ENCODE data around the gene CSNK2B.
A peak's percentile ranks its signal among the peaks of the same experiment; 100 is the strongest.

Gene CSNK2B

GRCh38 chr6:31662124-31662723 is 3.7 kb upstream of the CSNK2B start:
- Histone ChIP-seq H2BK5ac (ENCODE audit: low read length) (no peak overlapping the region), H3K4me3 (ENCODE audit: low read length) (no peak overlapping the region), H2BK15ac (replicated peaks; ENCODE audit: low read depth) (no peak overlapping the region), H3K4me1 (ENCODE audit: control insufficient read depth, low read depth, low read length) (peaks cover 11% of the 10 kb centered on the region), H3K79me1 (ENCODE audit: low read length) (peaks cover 32% of the 10 kb centered on the region), H3K4me2 (ENCODE audit: low read length) (no peak overlapping the region), H3K56ac (ENCODE audit: low read length) (no peak overlapping the region), H3K36me3 (ENCODE audit: control insufficient read depth, insufficient read depth, low read length) (no peaks in the 10 kb centered on the region), H2AK5ac (ENCODE audit: low read length) (no peak overlapping the region), H4K5ac (ENCODE audit: low read length) (no peak overlapping the region), H3K4ac (ENCODE audit: low read depth, low read length) (no peak overlapping the region), H3K27me3 (ENCODE audit: insufficient read depth, low read length, poor library complexity) (no peaks in the 10 kb centered on the region), H3K9ac (ENCODE audit: low read length) (no peak overlapping the region), H3K27ac (ENCODE audit: low read depth, low read length) (no peak overlapping the region), H4K8ac (ENCODE audit: low read depth, low read length) (no peak overlapping the region), H3K79me2 (ENCODE audit: control insufficient read depth, insufficient read depth, low read length) (peaks cover 40% of the 10 kb centered on the region), H2BK120ac (ENCODE audit: low read depth, low read length) (no peak overlapping the region), H3K18ac (ENCODE audit: low read length) (no peak overlapping the region), H3K23ac (ENCODE audit: low read length) (no peak overlapping the region)
- DNase-seq, result no peak
- WGBS (ENCODE audit: extremely low coverage, insufficient coverage, low lambda C conversion rate), result no CpG with 5 or more reads among the region's 12 CpGs

- Histone ChIP-seq H2BK5ac (ENCODE audit: low read length) (no peak overlapping the region), H3K79me1 (ENCODE audit: low read length) (peaks cover 36% of the 10 kb centered on the region), H3K56ac (ENCODE audit: low read length) (peak overlapping the region; percentile 98), H3K4ac (ENCODE audit: low read depth, low read length) (peak overlapping the region; percentile 61), H3K79me2 (ENCODE audit: control insufficient read depth, insufficient read depth, low read length) (peaks cover 47% of the 10 kb centered on the region), H3K18ac (ENCODE audit: low read length) (no peak overlapping the region), H3K23ac (ENCODE audit: low read length) (no peak overlapping the region), H3K4me1 (ENCODE audit: control insufficient read depth, low read depth, low read length) (peaks cover 11% of the 10 kb centered on the region), H3K27ac (ENCODE audit: low read depth, low read length) (peak overlapping the region; percentile 95), H3K36me3 (ENCODE audit: control insufficient read depth, insufficient read depth, low read length) (peaks cover 3% of the 10 kb centered on the region), H4K8ac (ENCODE audit: low read depth, low read length) (no peak overlapping the region), H4K5ac (ENCODE audit: low read length) (no peak overlapping the region), H2BK15ac (replicated peaks; ENCODE audit: low read depth) (no peak overlapping the region), H2BK120ac (ENCODE audit: low read depth, low read length) (no peak overlapping the region), H2AK5ac (ENCODE audit: low read length) (no peak overlapping the region), H3K27me3 (ENCODE audit: insufficient read depth, low read length, poor library complexity) (no peaks in the 10 kb centered on the region), H3K9ac (ENCODE audit: low read length) (peak overlapping the region; percentile 99), H3K4me3 (ENCODE audit: low read length) (no peak overlapping the region), H3K4me2 (ENCODE audit: low read length) (peak overlapping the region; percentile 63)
- WGBS (ENCODE audit: extremely low coverage, insufficient coverage, low lambda C conversion rate), result no CpG with 5 or more reads among the region's 9 CpGs
- DNase-seq, result no peak
Measured at GRCh38 chr6:31663126-31663960, 2.5 kb upstream of the CSNK2B start.

DNA sequence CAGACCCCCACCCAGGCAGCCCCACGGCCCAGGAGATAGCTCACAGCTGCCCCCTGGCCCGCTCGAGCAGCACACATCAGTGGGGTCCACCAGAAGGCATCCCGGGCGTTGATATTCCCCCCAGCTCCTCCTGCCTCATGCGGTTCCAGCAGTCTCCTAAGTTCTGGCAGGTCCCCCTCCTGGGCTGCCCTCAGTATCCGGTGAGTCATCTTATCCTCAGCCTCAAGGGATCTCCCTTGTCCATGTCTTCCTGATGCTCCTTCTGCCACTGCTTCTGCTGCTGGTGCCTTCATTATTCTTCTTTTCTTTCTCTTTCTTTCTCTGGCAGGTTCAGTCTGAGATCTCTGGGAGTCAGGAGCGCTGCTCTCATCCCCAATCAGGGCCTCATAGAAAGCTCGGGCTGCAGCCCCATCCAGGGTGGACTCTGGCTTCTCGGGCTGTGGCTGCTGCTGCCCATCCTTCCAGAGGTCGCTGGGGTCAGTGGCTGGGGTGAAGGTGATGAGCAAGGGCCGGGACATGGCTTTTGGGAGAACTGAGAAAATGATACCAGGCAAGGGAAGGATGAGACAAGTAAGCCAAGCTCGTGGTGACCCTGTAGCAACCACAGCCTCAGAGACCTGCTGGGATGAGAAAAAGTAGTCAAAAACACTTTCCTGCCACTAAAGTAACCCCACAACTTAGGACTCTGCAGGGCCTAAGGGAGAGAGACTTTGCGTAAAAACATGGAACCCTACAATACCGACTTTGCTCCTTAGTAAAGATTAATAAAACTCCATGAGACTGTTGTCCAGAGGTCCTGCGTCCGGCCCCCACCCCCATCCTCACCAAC is 1.7 kb upstream of the CSNK2B start:
- DNase-seq, result peak; percentile 73
- Histone ChIP-seq H3K9ac (ENCODE audit: low read length) (peak overlapping the region; percentile 99), H3K79me1 (ENCODE audit: low read length) (peaks cover 35% of the 10 kb centered on the region), H3K4me2 (ENCODE audit: low read length) (peak overlapping the region; percentile 63), H3K4me3 (ENCODE audit: low read length) (peak overlapping the region; percentile 90), H3K4me1 (ENCODE audit: control insufficient read depth, low read depth, low read length) (peaks cover 11% of the 10 kb centered on the region), H3K27ac (ENCODE audit: low read depth, low read length) (peak overlapping the region; percentile 95), H4K8ac (ENCODE audit: low read depth, low read length) (no peak overlapping the region), H2BK5ac (ENCODE audit: low read length) (peak overlapping the region; percentile 41), H2BK15ac (replicated peaks; ENCODE audit: low read depth) (no peak overlapping the region), H3K56ac (ENCODE audit: low read length) (peak overlapping the region; percentile 98), H2BK120ac (ENCODE audit: low read depth, low read length) (no peak overlapping the region), H4K5ac (ENCODE audit: low read length) (peak overlapping the region; percentile 33), H3K4ac (ENCODE audit: low read depth, low read length) (peak overlapping the region; percentile 61), H3K27me3 (ENCODE audit: insufficient read depth, low read length, poor library complexity) (no peaks in the 10 kb centered on the region), H3K79me2 (ENCODE audit: control insufficient read depth, insufficient read depth, low read length) (peaks cover 49% of the 10 kb centered on the region), H3K18ac (ENCODE audit: low read length) (peak overlapping the region; percentile 20), H3K36me3 (ENCODE audit: control insufficient read depth, insufficient read depth, low read length) (peaks cover 9% of the 10 kb centered on the region), H3K23ac (ENCODE audit: low read length) (no peak overlapping the region), H2AK5ac (ENCODE audit: low read length) (peak overlapping the region; percentile 76)
- WGBS (ENCODE audit: extremely low coverage, insufficient coverage, low lambda C conversion rate), result no CpG with 5 or more reads among the region's 17 CpGs

DNA sequence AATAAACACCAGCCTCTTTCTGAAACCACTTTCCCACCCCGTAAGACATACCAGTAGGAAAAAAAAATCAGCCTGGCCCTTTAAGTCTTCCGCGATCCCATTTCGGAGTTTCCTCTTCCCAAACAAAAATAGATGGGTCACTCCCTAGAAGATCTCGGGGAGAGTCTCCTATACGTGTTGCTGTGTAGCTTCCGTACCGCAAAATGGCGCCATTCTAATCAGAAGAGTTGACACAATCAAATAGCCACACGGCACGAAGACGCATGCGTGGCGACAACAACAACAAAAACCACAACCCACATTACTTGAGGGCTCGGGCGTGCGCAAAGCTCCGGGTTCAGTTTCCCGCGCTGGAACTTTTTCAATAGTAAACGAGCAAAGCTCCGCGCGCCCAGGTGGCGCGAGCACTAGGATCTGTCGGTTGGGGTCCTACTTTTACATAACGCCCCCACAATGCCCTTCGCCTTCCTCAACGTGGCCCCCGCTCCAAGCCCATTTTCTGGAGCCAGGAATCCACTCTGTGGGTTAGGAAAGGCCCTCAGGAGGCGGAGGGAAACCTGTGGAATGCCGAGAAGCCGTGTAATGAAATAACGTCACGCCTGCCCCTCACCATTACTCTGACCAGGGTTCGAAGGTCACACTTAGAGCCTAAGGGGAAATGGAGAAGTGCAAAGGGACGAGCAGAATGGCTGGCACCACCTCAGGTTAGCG is 935 bp upstream of the CSNK2B start, which contains the start of gene GPANK1:
Gene GPANK1, minus strand, starts transcription at position 208 of the 711 bp plus-strand sequence. CDS start 519 bp downstream, outside the sequence.
- Histone ChIP-seq H3K9ac (ENCODE audit: low read length) (peak within 1 kb of the TSS; percentile 99), H2BK15ac (replicated peaks; ENCODE audit: low read depth) (no peak within 1 kb of the TSS), H4K5ac (ENCODE audit: low read length) (peak within 1 kb of the TSS; percentile 33), H3K4ac (ENCODE audit: low read depth, low read length) (peak within 1 kb of the TSS; percentile 76), H2BK5ac (ENCODE audit: low read length) (peak within 1 kb of the TSS; percentile 41), H3K56ac (ENCODE audit: low read length) (peak within 1 kb of the TSS; percentile 98), H3K23ac (ENCODE audit: low read length) (no peak within 1 kb of the TSS), H3K4me2 (ENCODE audit: low read length) (peak within 1 kb of the TSS; percentile 63), H3K18ac (ENCODE audit: low read length) (peak within 1 kb of the TSS; percentile 20), H3K27ac (ENCODE audit: low read depth, low read length) (peak within 1 kb of the TSS; percentile 95), H3K36me3 (ENCODE audit: control insufficient read depth, insufficient read depth, low read length) (peaks cover 11% of the 10 kb centered on the region), H3K27me3 (ENCODE audit: insufficient read depth, low read length, poor library complexity) (no peaks in the 10 kb centered on the region), H4K8ac (ENCODE audit: low read depth, low read length) (no peak within 1 kb of the TSS), H3K79me2 (ENCODE audit: control insufficient read depth, insufficient read depth, low read length) (peaks cover 42% of the 10 kb centered on the region), H2AK5ac (ENCODE audit: low read length) (peak within 1 kb of the TSS; percentile 82), H3K4me3 (ENCODE audit: low read length) (peak within 1 kb of the TSS; percentile 90), H2BK120ac (ENCODE audit: low read depth, low read length) (peak within 1 kb of the TSS; percentile 46), H3K4me1 (ENCODE audit: control insufficient read depth, low read depth, low read length) (peaks cover 8% of the 10 kb centered on the region), H3K79me1 (ENCODE audit: low read length) (peaks cover 33% of the 10 kb centered on the region)
- DNase-seq, result peak; percentile 95
- no CpG with 5 or more reads among the region's 39 CpGs for WGBS (ENCODE audit: extremely low coverage, insufficient coverage, low lambda C conversion rate)

DNA sequence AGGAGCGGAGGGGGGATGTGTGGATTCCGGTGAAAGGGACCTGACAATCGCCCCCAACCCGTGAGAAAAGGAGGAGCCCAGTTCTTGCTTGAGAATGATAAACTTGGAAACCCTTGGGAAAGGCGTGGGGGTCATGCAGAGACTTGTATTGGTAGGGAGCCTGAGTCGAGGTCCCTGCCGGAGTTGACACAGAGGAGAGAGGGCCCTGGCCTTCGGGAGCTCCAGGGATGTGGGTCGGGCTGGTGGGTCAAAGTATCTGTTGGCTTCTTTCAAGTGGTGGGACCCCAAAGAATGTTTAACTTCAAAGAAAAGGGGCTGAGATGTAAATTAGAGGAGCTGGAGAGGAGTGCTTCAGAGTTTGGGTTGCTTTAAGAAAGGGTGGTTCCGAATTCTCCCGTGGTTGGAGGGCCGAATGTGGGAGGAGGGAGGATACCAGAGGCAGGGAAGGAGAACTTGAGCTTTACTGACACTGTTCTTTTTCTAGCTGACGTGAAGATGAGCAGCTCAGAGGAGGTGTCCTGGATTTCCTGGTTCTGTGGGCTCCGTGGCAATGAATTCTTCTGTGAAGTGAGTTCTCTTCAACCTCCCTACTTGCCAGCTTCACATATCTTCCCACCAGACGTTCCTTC is 571 bp downstream of the CSNK2B start:
- Histone ChIP-seq H3K56ac (ENCODE audit: low read length) (peak overlapping the region; percentile 99), H3K9ac (ENCODE audit: low read length) (peak overlapping the region; percentile 98), H3K23ac (ENCODE audit: low read length) (peak overlapping the region; percentile 90), H4K5ac (ENCODE audit: low read length) (no peak overlapping the region), H3K79me1 (ENCODE audit: low read length) (peaks cover 33% of the 10 kb centered on the region), H3K79me2 (ENCODE audit: control insufficient read depth, insufficient read depth, low read length) (peaks cover 38% of the 10 kb centered on the region), H3K18ac (ENCODE audit: low read length) (peak overlapping the region; percentile 64), H2BK5ac (ENCODE audit: low read length) (no peak overlapping the region), H2BK120ac (ENCODE audit: low read depth, low read length) (no peak overlapping the region), H4K8ac (ENCODE audit: low read depth, low read length) (peak overlapping the region; percentile 70), H3K27me3 (ENCODE audit: insufficient read depth, low read length, poor library complexity) (no peaks in the 10 kb centered on the region), H3K4ac (ENCODE audit: low read depth, low read length) (peak overlapping the region; percentile 74), H2BK15ac (replicated peaks; ENCODE audit: low read depth) (no peak overlapping the region), H3K27ac (ENCODE audit: low read depth, low read length) (peak overlapping the region; percentile 84), H3K4me2 (ENCODE audit: low read length) (peak overlapping the region; percentile 90), H2AK5ac (ENCODE audit: low read length) (peak overlapping the region; percentile 34), H3K4me3 (ENCODE audit: low read length) (peak overlapping the region; percentile 97), H3K36me3 (ENCODE audit: control insufficient read depth, insufficient read depth, low read length) (peaks cover 15% of the 10 kb centered on the region), H3K4me1 (ENCODE audit: control insufficient read depth, low read depth, low read length) (peaks cover 8% of the 10 kb centered on the region)
- no CpG with 5 or more reads among the region's 15 CpGs for WGBS (ENCODE audit: extremely low coverage, insufficient coverage, low lambda C conversion rate)
- DNase-seq, result no peak
